ENCODE results near the gene ATP5F1D. TPM values are rescaled to one million over a fixed set of nuclear protein-coding genes. Genes with fewer than 3 reads are reported as not detected.

Gene ATP5F1D
- total and polyA plus RNA-seq, 2 of the 13 experiments (the other 11 are each of a cell fraction or from before 2014, with no cell fraction given) = 39.4 to 78.7 TPM

- TF ChIP-seq ZNF740 (CRISPR knock-in tag; IDR thresholded peaks at IDR 0.05) (0 out of 2 replicates have a peak, but pooled peaks have one; percentile 21), ZNF883 (CRISPR knock-in tag; IDR thresholded peaks at IDR 0.05; ENCODE audit: not compliant biosample characterization) (peak; percentile 41), PRDM15 (CRISPR knock-in tag; IDR thresholded peaks at IDR 0.05) (peak; percentile 50; the same call in 1 of the 2 replicates), ZNF441 (CRISPR knock-in tag; IDR thresholded peaks at IDR 0.05; ENCODE audit: borderline replicate concordance) (no peak; the same call in 1 of the 2 replicates), NFRKB (IDR thresholded peaks at IDR 0.05) (no peak), SP4 (CRISPR knock-in tag; IDR thresholded peaks at IDR 0.05) (peak; percentile 41; the same call in 1 of the 2 replicates), ASH2L (IDR thresholded peaks at IDR 0.05; ENCODE audit: insufficient read length, low read depth, low read length) (peak; percentile 77), SAP130 (CRISPR knock-in tag; IDR thresholded peaks at IDR 0.05; ENCODE audit: low read depth) (peak; percentile 80), SRSF9 (IDR thresholded peaks at IDR 0.05; ENCODE audit: borderline replicate concordance, insufficient read depth, low read depth, low read length, poor library complexity, severe bottlenecking) (no peak), TBP (CRISPR knock-in tag; IDR thresholded peaks at IDR 0.05) (0 out of 2 replicates have a peak, but pooled peaks have one; percentile 70), TEAD3 (CRISPR knock-in tag; optimal IDR thresholded peaks at IDR 0.05; ENCODE audit: borderline replicate concordance) (peak; percentile 71), ATF1 (CRISPR knock-in tag; IDR thresholded peaks at IDR 0.05) (peak; percentile 89), CTCF (CRISPR knock-in tag; IDR thresholded peaks at IDR 0.05) (peak; percentile 33; the same call in 1 of the 2 replicates), SALL2 (CRISPR knock-in tag; IDR thresholded peaks at IDR 0.05) (peak; percentile 89), JARID2 (CRISPR knock-in tag; IDR thresholded peaks at IDR 0.05; ENCODE audit: insufficient replicate concordance) (no peak), ZNF773 (CRISPR knock-in tag; IDR thresholded peaks at IDR 0.05; ENCODE audit: borderline replicate concordance) (0 out of 2 replicates have a peak, but pooled peaks have one; percentile 28), POLR2AphosphoS5 (IDR thresholded peaks at IDR 0.05; ENCODE audit: low read depth, low read length) (peak; percentile 46; the same call in 1 of the 2 replicates), ZXDC (CRISPR knock-in tag; IDR thresholded peaks at IDR 0.05) (no peak), ZNF607 (CRISPR knock-in tag; IDR thresholded peaks at IDR 0.05; ENCODE audit: borderline replicate concordance) (peak; percentile 20; the same call in 1 of the 2 replicates), SUZ12 (IDR thresholded peaks at IDR 0.05; ENCODE audit: low read depth, low read length) (peak; percentile 85)
Observed at GRCh38 chr19:1241417-1242095, at the start of gene ATP5F1D (continued).

All from HepG2 (cell line).